Central memory CD8-positive, alpha-beta T cell (primary cell): ENCODE results near the gene DENND1A.
"Not testable (repeated sequence)": the region's sequence is repeated elsewhere in the genome, so short reads cannot be mapped to it uniquely, and the experiment has no call there.

Experiments used
- ATAC-seq: fragments of 150-1000 bp; cut with Tn5 transposase; replicated peaks from 2 replicates; pipeline ENCODE4 v1.10.0; 2022; ENCODE audit warnings: mild to moderate bottlenecking, moderate FRiP score, moderate number of reproducible peaks; ENCODE audit not compliant: poor library complexity, severe bottlenecking; ENCODE audit errors: extremely low read depth
- DNase-seq, 2 donors: peaks; one replicate each; pipeline ENCODE4 v3.0.0; 2021; ENCODE audit warnings: low spot score in 2 of 2
- H3K27ac Mint-ChIP-seq: one replicate; pipeline ENCODE4 v1.8.0; 2022; ENCODE audit warnings: low read depth, mild to moderate bottlenecking, moderate library complexity, mixed read lengths
- H3K27me3 Mint-ChIP-seq: one replicate; pipeline ENCODE4 v1.8.0; 2022; ENCODE audit warnings: mixed read lengths
- H3K36me3 Mint-ChIP-seq: one replicate; pipeline ENCODE4 v1.8.0; 2022; ENCODE audit warnings: mild to moderate bottlenecking, moderate library complexity, mixed read lengths; ENCODE audit not compliant: insufficient read depth
- H3K4me1 Mint-ChIP-seq: one replicate; pipeline ENCODE4 v1.8.0; 2022; ENCODE audit warnings: mixed read lengths
- H3K4me3 Mint-ChIP-seq: one replicate; pipeline ENCODE4 v1.8.0; 2022; ENCODE audit warnings: mild to moderate bottlenecking, moderate library complexity, mixed read lengths
- H3K9me3 Mint-ChIP-seq: one replicate; pipeline ENCODE4 v1.8.0; 2022; ENCODE audit warnings: mixed read lengths

DENND1A gene

DNA sequence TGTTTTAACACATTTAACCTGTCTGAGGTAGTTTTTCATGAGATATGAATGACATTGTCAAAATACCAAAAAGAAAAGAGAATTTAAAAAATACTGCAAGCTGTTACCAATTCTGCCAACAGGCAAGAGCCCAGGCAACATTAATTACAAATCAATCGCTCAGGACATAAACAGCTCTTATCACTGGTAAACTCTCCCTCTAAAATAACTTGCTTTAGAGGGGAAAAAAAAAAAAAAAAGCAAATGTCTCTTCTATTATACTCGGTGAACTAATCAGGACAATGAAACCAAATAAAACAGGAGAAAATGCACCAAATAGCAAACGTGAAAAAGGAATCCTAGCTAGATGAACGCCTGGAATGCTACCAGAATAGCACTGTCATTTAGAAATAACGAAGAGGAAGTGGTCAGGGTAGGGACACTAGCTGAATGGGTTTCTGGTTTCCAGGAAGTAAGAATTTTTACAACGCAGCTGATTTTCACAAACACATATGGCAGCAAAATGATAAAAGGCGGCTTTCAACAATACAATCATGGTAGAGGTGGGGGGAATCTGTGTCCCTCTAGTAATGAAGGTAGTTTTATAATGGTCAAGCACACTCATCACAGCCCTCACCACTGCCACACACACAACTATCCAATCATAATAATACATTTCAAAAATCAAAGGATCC, 94.9 kb downstream of the DENND1A start:
- DNase-seq (no peak), ATAC-seq (peak; percentile 46)
- H3K4me1 Mint-ChIP-seq: peaks cover 30% of the 10 kb centered on the region
- peaks cover 3% of the 10 kb centered on the region for H3K9me3 Mint-ChIP-seq
- H3K27me3 Mint-ChIP-seq: no peaks in the 10 kb centered on the region
- peaks cover 2% of the 10 kb centered on the region for H3K36me3 Mint-ChIP-seq
- H3K27ac Mint-ChIP-seq: peak overlapping the region; percentile 48
- H3K4me3 Mint-ChIP-seq: peak overlapping the region; percentile 69

GRCh38 chr9:123834218-123834888, 95.6 kb downstream of the DENND1A start:
- DNase-seq (no peak), ATAC-seq (no peak)
- H3K36me3 Mint-ChIP-seq: peaks cover 2% of the 10 kb centered on the region
- H3K4me3 Mint-ChIP-seq: no peak overlapping the region
- H3K4me1 Mint-ChIP-seq: peaks cover 30% of the 10 kb centered on the region
- H3K9me3 Mint-ChIP-seq: peaks cover 8% of the 10 kb centered on the region
- no peak overlapping the region for H3K27ac Mint-ChIP-seq
- H3K27me3 Mint-ChIP-seq: no peaks in the 10 kb centered on the region

- no peaks in the 10 kb centered on the region for H3K27me3 Mint-ChIP-seq
- ATAC-seq (no peak), DNase-seq (no peak)
- H3K4me3 Mint-ChIP-seq: no peak overlapping the region
- H3K36me3 Mint-ChIP-seq: peaks cover 2% of the 10 kb centered on the region
- H3K9me3 Mint-ChIP-seq: peaks cover 21% of the 10 kb centered on the region
- peaks cover 30% of the 10 kb centered on the region for H3K4me1 Mint-ChIP-seq
- H3K27ac Mint-ChIP-seq: no peak overlapping the region
Measured at GRCh38 chr9:123832858-123833650, 96.9 kb downstream of the DENND1A start.

DNA sequence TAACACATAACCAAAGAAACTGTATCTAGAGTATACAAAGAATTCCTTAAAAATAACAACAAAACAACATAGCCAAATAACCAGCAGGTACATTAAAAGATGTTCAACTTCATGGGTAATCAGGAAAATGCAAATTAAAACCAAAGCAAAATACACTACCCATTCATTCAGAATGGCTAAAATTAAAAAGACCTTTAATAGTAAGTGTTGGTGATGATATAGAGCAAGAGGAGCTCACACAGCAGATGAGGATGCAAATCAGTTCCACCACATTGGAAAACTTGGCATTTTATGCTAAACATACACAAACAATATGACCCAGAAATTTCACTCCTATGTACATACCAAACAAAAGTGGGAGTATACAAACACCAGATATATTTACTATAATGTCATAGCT, 97.8 kb downstream of the DENND1A start:
- no peak overlapping the region for H3K27ac Mint-ChIP-seq
- H3K4me1 Mint-ChIP-seq: peaks cover 27% of the 10 kb centered on the region
- DNase-seq (no peak), ATAC-seq (no peak)
- peaks cover 25% of the 10 kb centered on the region for H3K9me3 Mint-ChIP-seq
- no peaks in the 10 kb centered on the region for H3K27me3 Mint-ChIP-seq
- no peak overlapping the region for H3K4me3 Mint-ChIP-seq
- H3K36me3 Mint-ChIP-seq: peaks cover 2% of the 10 kb centered on the region

DNA sequence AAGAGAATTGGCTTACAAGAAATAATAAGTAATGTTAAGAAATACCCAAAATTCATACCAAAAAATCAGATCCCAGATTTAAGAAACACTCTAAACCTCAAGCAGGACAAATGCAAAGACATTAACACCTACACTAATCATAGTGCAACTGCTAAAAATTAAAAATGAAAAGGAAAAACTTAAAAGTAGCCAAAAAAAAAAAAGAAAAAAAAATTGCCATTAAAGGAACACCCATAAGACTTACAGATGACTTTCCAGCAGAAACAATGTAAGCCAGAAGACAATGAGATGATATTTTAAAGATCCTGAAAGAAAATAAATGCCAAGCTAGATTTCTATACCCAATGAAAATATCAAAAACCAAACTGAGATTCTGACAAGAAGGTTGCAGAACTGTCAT, 101.5 kb downstream of the DENND1A start:
- Mint-ChIP-seq H3K4me3 (no peak overlapping the region), H3K36me3 (peaks cover 4% of the 10 kb centered on the region), H3K4me1 (peaks cover 4% of the 10 kb centered on the region), H3K27ac (no peak overlapping the region), H3K9me3 (peaks cover 25% of the 10 kb centered on the region), H3K27me3 (no peaks in the 10 kb centered on the region)
- DNase-seq (no peak), ATAC-seq (no peak)

DNA sequence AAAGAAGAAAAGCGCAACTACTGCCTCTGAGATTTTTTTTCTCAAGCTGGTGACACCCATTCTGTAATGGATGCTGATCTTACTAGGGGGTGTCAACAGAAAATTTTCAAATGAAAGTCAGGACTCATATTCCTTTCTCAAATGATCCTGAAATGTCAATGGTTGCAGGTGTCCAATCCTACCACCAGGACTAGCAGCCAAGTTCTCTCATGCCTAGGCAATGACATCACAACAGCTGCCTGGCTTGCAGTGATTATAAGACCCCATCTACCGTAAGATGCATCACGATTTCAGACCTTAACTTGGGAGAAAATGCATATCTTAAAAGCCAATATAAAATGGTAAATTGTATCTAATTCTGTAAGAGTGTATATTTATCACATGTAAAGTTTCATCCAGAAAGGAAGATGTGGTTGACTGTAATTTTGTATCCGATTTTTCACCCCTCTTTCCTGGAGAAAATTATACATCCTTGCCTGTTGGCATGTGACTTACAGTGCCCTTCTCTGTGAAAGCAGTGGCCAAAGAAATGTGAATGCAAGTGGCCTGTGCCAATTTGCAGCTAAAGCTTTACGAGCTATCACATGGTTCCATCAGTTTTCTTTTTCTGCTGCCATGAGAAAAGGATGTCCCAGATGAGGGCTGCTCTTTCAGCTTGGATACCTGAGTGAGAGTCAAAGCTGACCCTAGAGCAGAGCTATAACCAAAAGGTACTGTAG, 104.4 kb downstream of the DENND1A start:
- H3K4me3 Mint-ChIP-seq: no peak overlapping the region
- ATAC-seq: no peak
- H3K9me3 Mint-ChIP-seq: peaks cover 25% of the 10 kb centered on the region
- no peak for DNase-seq
- H3K36me3 Mint-ChIP-seq: peaks cover 4% of the 10 kb centered on the region
- H3K27ac Mint-ChIP-seq: no peak overlapping the region
- no peaks in the 10 kb centered on the region for H3K27me3 Mint-ChIP-seq
- H3K4me1 Mint-ChIP-seq: peaks cover 10% of the 10 kb centered on the region

DNA sequence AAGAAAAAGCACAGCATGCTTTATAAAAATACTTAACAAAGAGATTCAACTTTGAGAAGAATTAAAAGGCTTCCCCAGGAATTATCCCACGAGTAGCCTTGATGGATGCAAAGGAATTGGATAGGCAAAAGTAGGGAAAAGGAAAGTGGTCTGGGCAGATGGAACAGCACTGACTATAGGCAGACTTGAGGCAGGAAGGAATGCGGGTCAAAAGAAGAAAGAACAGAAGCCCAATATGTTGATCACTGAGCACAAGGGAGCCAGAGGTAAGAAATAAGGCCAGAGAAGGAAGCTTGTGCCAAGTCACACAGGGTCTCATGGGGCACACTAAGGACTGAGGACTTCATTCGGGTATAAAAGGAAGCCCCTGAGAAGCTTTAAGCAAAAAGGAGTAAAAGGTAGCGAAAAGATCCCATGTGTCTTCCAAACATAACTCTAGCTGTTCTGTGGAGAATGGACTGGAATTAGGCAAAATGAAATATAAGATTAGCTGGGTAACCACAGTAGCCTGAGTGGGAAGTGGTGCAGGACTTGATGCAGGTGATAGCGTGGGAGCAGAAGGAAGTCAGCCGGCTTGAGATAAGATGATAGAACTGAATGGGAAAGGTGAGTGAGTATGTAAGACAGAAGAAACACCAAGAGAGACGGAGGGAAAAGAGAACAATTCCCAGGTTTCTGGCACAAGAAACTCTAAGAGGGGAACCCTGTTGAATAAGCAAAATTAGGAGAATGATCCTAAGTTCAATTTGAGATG, 106.6 kb downstream of the DENND1A start:
- Mint-ChIP-seq H3K4me1 (peaks cover 10% of the 10 kb centered on the region), H3K36me3 (peaks cover 2% of the 10 kb centered on the region), H3K27me3 (no peaks in the 10 kb centered on the region), H3K9me3 (peaks cover 8% of the 10 kb centered on the region), H3K4me3 (no peak overlapping the region), H3K27ac (no peak overlapping the region)
- ATAC-seq: no peak
- DNase-seq: no peak

DNA sequence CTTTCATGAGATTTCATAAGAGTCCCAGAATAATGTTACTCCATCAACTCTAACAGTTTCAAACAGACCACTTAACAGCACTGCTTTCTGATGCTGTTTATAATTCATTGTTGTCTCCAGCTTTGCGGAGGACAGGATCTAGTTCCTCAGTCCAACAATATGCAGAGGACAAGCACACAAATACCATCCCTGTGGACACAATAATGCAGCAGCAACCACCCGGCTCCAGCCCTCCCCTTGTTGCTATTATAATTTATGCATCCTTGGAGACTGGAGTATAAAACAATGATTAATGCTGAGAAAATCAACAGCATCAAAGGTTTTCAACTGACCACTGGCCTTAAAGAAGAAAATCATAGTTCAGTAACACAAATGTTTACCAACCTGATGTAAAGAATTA, 108.3 kb downstream of the DENND1A start:
- H3K4me1 Mint-ChIP-seq: peaks cover 10% of the 10 kb centered on the region
- H3K27ac Mint-ChIP-seq: no peak overlapping the region

DNA sequence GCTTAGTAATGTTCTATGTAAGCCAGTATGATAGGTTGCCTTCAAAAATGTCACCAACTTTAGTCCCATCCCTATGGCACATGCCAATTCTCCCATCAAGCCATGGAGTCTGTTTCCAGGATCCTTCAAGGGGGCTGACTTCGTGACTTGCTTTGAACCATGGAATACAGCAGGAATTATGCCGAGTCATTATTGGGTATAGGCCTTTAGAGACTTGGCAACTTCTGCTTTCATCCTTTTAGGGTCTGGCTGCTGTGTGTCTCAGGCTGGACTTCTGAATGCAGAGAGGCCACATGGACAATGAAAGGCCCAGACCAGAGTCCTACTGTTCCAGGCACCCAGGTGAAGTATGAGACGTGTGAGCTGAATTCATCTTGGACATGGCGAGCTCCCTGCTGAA, 109.8 kb downstream of the DENND1A start:
- Mint-ChIP-seq H3K36me3 (no peaks in the 10 kb centered on the region), H3K9me3 (no peaks in the 10 kb centered on the region), H3K27me3 (no peaks in the 10 kb centered on the region), H3K4me1 (peaks cover 10% of the 10 kb centered on the region), H3K27ac (no peak overlapping the region), H3K4me3 (no peak overlapping the region)
- DNase-seq: no peak
- no peak for ATAC-seq

More for the DNA sequence above, 108.3 kb downstream of the DENND1A start:
- no peaks in the 10 kb centered on the region for H3K9me3 Mint-ChIP-seq
- H3K4me3 Mint-ChIP-seq: no peak overlapping the region
- ATAC-seq (no peak), DNase-seq (no peak)
- H3K27me3 Mint-ChIP-seq: no peaks in the 10 kb centered on the region
- peaks cover 2% of the 10 kb centered on the region for H3K36me3 Mint-ChIP-seq

GRCh38 chr9:123816817-123817472, 113.0 kb downstream of the DENND1A start:
- DNase-seq (no peak), ATAC-seq (no peak)
- no peak overlapping the region for H3K27ac Mint-ChIP-seq
- no peak overlapping the region for H3K4me3 Mint-ChIP-seq
- H3K36me3 Mint-ChIP-seq: no peaks in the 10 kb centered on the region
- no peaks in the 10 kb centered on the region for H3K27me3 Mint-ChIP-seq
- no peaks in the 10 kb centered on the region for H3K9me3 Mint-ChIP-seq
- H3K4me1 Mint-ChIP-seq: no peaks in the 10 kb centered on the region

- not testable (repeated sequence) for DNase-seq, H3K9me3 Mint-ChIP-seq, H3K27ac Mint-ChIP-seq, H3K4me3 Mint-ChIP-seq, H3K27me3 Mint-ChIP-seq, H3K4me1 Mint-ChIP-seq, H3K36me3 Mint-ChIP-seq, ATAC-seq
Measured at GRCh38 chr9:123815856-123816255, 114.1 kb downstream of the DENND1A start.
